Frontal cortex (tissue), 4 donors: ENCODE results near the gene LDHD. TPM values are rescaled to one million over a fixed set of nuclear protein-coding genes. Genes with fewer than 3 reads are reported as not detected.
A peak's percentile ranks its signal among the peaks of the same experiment; 100 is the strongest.

Source experiments
- DNase-seq, 2 donors: peaks; one replicate each; pipeline ENCODE4 v3.0.0; 2012; ENCODE audit warnings: low spot score in 2 of 2
- FAIRE-seq: peaks from 2 replicates; lab custom pipeline; 2012; peaks lifted over from hg19 to GRCh38; lab: Jason Lieb, UNC
- total RNA-seq: library from RNA; depleted of rRNA; stranded (reverse); fragments of >200 nt; gene quantifications from one replicate; pipeline ENCODE4 v1.2.3, GENCODE V29; 2014
- donor health status: control.
- donor health status: control.
- donor health status: control.

LDHD gene
- total RNA-seq, 1 donor from 2014 or later: 2.0 TPM

DNA sequence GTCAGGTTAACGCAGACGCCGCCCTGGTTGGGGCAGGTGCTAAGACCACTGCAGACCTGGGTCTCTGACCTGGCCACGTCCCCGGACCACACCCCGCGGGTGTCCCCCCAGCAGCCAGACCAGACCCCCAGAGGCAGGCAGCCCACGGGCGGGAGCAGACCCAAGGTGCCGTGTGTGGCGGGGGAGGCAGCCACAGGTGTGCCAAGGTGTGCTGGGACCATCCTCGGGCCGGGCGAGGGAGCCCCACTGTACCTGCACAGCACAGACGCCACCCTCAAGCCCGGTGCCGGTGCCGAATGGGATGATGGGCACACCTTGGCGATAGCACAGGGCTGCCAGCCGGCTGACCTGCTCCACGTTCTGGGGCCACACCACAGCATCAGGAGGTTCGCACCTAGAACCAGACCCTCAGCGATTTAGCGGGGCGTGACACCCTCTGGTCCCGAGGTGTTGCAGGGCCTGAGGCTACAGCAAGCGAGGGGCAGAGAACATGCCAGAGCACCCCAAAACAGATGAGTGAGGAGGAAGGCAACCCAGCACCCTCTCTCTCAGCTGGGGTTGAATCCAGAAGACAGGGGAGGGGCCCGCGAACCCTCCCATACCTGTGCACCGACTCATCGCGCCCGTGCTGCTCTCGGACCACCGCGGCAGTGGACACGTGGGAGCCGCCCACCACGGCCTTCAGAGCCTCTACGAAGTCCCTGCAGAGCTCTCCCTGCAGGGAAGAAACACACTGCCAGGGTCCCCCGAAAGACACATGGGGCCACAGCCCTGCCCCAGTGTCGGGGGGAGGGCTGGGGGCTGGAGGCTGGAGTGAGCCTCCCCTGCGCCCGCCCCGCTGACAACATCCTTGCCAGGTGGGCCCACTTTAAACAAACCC lies 1.4 kb downstream of the LDHD start:
- DNase-seq (no peak), FAIRE-seq (no peak)

DNA sequence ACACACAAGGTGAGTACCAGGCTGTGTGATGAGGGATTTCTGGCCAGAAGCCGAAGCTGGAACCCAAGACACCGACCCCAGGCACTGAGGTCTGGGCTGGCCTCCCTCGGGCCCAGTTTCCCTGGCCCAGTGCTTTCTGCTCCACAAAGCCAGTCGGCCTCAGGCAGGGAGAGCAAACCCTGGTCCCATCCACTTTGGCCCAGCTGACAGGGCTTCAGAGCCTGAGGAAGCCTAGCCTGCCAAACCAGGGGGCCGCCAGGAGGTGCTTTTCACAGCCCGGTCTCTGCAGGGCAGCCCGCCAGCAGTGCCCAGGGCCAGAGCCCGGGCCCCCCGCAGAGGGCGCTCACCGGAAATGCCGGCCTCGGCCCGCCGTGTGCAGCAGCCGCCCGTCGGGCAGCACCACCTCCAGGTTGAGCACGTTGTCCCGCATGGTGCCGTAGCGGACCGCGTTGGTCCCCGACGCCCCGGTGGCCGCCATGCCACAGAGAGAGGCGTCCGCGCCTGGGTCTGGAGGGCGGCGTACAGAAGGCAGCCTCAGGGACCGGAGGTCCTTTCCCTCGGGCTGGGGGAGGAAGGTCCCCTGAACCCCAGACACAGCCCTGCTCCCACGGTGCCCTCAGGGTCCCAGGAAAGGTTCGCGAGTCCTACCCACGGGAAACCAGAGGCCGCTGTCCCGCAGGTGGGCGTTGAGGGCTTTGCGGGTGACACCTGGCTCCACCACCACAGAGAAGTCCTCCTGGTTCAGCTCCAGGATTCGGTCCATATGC lies 2.2 kb downstream of the LDHD start:
- FAIRE-seq: no peak
- DNase-seq: no peak

DNA sequence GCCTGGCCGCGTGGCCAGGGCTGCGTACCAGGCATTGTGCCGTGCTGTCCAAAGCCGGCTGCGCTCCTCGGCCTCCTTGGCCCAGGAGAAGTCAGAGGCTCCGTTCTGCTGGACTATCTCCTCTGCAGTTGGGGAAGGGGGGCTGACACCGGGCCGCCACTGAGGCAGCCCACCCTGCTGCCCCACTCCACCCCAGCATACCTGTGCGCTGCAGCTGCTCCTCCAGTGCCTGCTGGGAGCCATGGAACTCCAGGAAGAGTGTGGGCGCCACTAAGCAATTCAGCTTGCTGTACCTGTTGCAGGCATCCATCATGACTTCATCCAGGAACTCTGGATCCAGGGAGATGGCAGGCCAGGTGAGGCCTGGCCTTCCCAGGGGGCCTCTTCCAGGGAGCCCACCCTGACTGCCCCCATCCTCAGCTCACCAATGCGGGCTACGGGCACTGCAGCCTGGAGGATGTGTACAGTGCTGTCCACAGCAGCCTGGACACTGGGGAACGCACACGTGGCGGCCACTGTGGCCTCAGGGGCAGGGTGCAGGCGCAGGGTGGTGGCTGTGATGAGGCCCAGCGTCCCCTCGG lies 2.9 kb downstream of the LDHD start:
- DNase-seq (no peak), FAIRE-seq (no peak)

GRCh38 chr16:75112734-75113491 lies 3.7 kb downstream of the LDHD start:
- DNase-seq (no peak), FAIRE-seq (no peak)

GRCh38 chr16:75111961-75112733 lies 4.4 kb downstream of the LDHD start:
- FAIRE-seq (no peak), DNase-seq (no peak)

DNA sequence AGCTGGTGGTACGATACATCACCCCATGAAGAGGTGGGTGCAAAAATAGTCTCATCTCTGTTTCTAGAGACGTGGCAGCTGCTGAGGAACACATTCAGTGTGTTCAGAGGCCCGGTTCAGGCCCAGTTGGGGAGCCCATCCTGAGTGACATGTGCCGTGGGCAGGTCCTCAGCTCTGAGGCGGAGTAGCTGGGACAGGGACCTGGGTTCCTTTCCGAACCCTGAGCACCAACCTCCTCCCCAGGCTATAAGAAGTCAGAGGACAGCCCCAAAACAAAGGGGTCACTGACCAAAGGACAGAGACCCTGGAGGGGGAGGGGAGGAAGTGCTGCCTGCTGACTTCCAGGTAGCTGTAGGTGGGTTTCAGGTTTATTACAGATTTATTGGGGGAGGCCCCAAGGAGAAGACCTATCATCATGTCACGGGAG lies 5.1 kb downstream of the LDHD start:
- DNase-seq (no peak), FAIRE-seq (no peak)

DNA sequence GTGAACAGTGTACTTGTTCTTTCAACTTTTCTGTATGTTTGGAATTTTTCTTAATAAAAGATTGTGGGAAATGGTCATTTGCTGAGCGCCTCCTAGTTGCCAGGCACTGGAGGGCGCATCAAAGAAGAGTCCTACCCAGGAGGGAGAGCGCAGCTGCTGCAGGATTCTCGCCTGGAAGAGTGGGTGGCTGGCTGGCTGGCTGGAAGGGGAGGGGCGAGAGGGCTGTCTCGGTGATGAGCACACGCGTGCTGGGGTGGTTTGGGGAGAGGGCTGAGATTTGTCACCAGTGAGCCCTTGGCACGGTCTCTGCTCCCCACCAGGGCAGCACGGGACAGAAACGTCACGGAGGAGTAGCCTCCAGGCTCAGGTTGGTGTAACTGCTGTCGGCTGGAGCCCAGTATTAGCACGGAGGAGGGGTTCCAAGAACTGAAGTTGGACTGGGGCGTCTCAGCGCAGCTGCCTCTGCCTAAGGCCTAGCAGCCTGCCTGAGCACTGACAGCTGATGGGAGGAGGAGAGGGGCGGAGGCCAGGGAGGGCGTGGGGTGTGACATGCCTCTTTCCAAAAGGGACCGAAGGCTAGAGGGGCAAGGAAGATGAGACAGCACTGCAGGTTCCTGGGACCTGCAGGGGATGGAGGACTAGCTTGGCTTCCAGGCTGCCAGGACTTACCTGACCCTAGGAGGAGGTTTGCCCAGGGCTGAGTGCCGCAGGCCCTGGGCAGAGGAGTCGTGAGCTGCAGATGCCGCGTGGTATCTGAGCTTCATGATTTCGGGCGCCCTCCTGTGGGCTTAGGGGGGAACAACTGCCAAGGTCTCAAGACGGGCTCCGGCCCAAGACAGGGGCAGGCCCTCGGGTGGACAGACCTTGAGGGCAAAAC lies 5.7 kb downstream of the LDHD start:
- peak; percentile 80 to 84 for DNase-seq
- FAIRE-seq: no peak

DNA sequence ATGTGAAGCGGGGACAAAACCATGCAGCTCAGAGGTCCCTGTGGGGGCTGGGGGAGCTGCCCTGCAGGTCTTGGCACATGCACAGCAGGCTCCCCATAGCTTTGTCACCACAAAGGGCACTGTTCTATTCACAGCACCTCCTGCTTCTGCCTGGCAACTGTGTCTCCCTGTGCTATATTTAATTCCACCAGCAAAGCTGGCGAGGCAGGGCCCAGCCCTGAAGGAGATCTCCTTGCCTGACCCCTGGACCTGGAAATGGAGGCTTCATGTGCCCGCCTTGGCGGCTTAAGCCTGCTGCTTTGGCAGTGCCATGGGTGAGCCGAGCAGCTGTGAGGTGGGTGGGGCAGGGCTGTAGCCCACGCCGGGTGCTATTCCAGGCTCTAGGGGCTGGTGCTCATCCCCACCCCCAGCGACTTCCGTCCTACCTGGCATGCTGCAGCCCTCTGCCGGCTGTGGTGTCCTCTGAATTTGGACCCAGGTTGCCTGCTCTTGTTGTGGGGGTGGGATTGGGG lies 6.8 kb downstream of the LDHD start:
- DNase-seq (no peak), FAIRE-seq (no peak)

DNA sequence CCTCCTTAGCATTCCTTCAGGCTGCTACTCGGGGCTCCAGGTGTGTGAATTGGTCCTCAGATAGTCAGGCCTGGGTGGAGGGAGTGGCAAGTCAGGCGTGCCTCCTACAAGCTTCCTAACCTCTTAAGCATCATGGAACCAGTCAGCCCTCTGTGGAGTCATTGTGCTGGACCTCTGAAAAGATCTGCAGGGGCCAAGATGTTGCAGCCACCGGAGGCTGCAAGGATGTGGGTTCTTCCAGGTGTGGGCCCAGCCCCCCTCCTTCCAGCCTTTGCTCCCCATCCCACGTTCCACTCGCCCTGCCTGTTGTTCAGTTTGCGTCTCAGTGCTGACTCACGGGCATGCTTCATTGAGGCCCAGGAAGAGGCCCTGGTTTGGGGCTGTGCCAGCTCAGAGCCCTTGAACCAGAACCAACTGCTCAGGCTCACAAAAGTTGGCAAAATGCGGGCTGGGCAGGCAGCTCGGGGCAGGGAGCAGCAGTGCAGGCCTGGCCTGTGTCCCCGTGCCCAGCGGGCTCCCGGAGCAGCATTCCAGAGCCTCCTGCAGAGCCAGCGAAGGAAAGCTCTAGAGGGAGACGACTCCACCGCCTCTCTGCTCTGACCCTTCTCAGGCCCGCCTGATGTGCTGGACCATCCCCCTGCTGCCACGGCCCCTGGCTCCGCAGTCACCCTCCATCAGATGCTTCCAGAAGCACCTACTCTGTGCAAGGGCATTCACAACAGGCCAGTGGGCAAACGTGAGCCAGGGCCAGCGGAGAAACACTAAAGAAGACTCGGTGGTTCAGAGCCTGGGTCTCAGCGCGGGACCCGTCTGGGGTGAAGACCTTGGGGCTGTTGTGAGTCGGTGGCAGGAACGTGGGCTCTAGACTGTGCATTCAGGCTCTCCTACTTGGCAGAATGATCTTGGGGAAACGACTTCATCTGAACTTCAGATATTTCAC lies 7.5 kb downstream of the LDHD start:
- FAIRE-seq (no peak), DNase-seq (peak in 1 of 2 donors; percentile 66)

DNA sequence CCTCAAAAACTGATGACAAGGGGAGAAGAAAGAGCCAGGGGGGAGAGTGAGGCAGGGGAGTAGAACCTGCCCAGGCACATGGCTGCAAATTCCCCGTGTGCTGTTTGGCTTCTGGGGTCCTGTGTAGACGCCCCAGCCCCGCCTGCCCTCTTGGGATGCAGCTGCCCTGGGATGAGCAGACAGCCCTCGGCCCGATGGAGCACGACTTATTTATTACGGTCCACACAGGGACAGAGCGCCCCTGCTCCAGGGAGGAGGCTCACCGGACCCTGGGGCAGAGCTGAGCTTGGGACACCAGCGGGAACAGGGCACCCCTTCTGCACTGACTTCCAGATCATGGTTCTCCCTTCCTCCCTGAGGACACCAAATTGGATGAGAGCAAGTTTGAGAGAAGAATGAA lies 9.1 kb downstream of the LDHD start:
- DNase-seq: no peak
- FAIRE-seq: no peak

GRCh38 chr16:75106351-75107274 lies 10.0 kb downstream of the LDHD start:
- FAIRE-seq (no peak), DNase-seq (peak in 1 of 2 donors; percentile 0)

DNA sequence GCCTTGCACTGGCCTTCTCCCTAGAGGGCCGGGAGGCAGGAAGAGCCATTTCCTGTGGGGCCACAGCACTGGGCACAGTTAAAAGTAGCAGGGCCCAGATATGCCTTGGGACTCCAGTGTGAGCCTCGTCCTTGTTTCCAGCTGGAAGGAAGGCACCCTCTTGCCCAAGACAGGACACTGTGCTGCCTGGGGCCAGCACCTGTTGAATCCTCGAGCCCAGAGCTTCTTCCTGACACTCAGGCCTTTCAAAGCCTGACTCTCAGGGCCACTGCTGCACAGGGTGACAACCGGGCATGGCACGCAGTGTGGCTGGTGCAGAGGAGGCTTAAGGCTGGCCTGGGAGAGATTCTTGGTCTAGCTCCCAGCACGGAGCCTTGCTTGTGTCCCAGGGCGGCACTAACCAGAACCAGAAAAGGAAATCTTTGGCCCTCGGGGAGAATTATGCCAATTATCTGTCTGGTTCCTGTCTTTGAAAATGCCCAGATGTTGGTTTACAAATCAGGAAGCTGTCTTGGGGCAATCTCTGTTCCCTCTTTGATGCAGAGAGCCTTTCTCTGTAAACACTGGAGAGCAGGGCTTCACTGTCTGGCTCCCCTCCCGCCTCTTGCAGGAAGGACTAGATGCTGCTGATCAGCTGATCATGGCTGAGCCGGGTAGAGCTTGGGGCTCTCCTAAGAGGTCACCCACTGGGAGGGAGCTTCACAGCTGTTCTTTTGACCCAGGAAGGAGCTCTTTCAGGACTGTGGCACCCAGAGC lies 11.1 kb downstream of the LDHD start:
- DNase-seq: peak in 1 of 2 donors; percentile 54
- no peak for FAIRE-seq

- FAIRE-seq (no peak), DNase-seq (peak in 1 of 2 donors; percentile 0)
Observed at GRCh38 chr16:75104836-75105235, 11.7 kb downstream of the LDHD start.

- no peak for FAIRE-seq
Observed at GRCh38 chr16:75103994-75104393, 12.6 kb downstream of the LDHD start.

DNA sequence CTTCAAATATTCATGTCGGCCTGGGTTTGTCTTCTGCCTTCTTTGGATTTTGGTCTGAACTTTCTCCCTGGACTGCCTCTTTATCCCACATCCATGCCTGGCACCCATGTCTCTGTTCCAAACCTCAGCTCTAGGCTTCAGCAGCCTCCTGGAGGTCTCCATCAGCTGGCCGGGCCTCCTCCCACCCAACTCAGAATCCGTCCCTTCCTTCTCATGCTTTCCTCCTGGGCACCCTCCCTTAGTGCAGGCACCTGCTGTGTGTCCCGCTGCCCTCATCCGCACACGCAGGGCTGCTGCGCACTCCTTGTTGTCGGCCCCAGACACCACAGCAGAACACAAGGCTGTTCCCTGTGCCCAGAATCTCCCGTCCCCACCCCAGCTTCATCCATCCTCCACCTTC lies 14.0 kb downstream of the LDHD start:
- DNase-seq (no peak), FAIRE-seq (no peak)

More at GRCh38 chr16:75103994-75104393, 12.6 kb downstream of the LDHD start:
- DNase-seq: no peak
